ENCODE measurements around the gene OR4K2.
"Not testable (repeated sequence)": the region's sequence is repeated elsewhere in the genome, so short reads cannot be mapped to it uniquely, and the experiment has no call there.

OR4K2 gene, protein sequence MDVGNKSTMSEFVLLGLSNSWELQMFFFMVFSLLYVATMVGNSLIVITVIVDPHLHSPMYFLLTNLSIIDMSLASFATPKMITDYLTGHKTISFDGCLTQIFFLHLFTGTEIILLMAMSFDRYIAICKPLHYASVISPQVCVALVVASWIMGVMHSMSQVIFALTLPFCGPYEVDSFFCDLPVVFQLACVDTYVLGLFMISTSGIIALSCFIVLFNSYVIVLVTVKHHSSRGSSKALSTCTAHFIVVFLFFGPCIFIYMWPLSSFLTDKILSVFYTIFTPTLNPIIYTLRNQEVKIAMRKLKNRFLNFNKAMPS

DNA sequence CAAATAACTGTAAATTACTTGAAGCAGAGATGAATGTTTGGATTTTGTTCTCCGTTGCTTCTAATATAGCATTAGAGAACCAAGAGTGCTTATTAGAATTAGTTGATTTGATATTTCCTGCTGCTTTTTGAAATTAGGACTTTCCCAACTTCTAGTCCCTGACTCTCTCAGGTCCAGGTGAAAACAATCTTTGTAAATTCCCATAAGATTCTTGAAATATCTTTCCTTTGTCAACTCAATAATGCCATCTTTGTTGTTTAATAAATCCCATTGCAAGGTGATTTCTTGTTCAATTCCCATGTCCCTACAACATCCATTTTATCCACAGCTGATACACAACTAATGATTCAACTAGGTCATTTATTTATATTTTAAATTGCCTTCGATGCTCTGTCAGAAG lies at the start of gene OR4K2:
Gene OR4K2 (plus strand): TSS at position 301 of the 400 bp plus-strand sequence. CDS start 1,126 bp downstream, outside the sequence.
- FAIRE-seq = no peak
- DNase-seq (ENCODE audit: insufficient read length, low spot score) = no peak
- TF ChIP-seq, protein P1, sequence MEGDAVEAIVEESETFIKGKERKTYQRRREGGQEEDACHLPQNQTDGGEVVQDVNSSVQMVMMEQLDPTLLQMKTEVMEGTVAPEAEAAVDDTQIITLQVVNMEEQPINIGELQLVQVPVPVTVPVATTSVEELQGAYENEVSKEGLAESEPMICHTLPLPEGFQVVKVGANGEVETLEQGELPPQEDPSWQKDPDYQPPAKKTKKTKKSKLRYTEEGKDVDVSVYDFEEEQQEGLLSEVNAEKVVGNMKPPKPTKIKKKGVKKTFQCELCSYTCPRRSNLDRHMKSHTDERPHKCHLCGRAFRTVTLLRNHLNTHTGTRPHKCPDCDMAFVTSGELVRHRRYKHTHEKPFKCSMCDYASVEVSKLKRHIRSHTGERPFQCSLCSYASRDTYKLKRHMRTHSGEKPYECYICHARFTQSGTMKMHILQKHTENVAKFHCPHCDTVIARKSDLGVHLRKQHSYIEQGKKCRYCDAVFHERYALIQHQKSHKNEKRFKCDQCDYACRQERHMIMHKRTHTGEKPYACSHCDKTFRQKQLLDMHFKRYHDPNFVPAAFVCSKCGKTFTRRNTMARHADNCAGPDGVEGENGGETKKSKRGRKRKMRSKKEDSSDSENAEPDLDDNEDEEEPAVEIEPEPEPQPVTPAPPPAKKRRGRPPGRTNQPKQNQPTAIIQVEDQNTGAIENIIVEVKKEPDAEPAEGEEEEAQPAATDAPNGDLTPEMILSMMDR (IDR thresholded peaks at IDR 0.05; ENCODE audit: insufficient read depth, missing control alignments) = no peak

DNA sequence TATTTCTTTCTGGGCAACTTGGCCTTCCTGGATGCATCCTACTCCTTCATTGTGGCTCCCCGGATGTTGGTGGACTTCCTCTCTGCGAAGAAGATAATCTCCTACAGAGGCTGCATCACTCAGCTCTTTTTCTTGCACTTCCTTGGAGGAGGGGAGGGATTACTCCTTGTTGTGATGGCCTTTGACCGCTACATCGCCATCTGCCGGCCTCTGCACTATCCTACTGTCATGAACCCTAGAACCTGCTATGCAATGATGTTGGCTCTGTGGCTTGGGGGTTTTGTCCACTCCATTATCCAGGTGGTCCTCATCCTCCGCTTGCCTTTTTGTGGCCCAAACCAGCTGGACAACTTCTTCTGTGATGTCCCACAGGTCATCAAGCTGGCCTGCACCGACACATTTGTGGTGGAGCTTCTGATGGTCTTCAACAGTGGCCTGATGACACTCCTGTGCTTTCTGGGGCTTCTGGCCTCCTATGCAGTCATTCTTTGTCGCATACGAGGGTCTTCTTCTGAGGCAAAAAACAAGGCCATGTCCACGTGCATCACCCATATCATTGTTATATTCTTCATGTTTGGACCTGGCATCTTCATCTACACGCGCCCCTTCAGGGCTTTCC lies 47.2 kb upstream of the OR4K2 start:
- not testable (repeated sequence) for DNase-seq (ENCODE audit: insufficient read length, low spot score); FAIRE-seq

DNA sequence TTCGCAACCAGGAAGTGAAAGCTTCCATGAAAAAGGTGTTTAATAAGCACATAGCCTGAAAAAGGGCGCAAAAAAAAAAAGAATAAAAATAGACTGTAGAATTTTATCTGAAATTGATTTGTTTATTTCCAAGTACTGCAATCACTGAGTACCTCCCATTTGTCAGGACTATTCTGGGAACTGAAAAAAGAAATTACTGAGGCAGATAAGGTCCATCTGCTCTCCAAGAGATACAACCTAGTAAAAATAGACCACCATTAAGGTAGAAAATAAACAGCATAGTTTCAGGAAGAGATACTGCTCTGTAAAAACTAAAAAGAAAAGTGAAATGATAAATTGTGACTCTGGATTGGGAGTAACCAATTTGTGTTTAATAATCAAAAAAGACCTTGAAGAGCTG lies 46.6 kb upstream of the OR4K2 start:
- TF ChIP-seq, protein P1 (IDR thresholded peaks at IDR 0.05; ENCODE audit: insufficient read depth, missing control alignments) = no peak
- no peak for FAIRE-seq
- DNase-seq (ENCODE audit: insufficient read length, low spot score) = no peak

DNA sequence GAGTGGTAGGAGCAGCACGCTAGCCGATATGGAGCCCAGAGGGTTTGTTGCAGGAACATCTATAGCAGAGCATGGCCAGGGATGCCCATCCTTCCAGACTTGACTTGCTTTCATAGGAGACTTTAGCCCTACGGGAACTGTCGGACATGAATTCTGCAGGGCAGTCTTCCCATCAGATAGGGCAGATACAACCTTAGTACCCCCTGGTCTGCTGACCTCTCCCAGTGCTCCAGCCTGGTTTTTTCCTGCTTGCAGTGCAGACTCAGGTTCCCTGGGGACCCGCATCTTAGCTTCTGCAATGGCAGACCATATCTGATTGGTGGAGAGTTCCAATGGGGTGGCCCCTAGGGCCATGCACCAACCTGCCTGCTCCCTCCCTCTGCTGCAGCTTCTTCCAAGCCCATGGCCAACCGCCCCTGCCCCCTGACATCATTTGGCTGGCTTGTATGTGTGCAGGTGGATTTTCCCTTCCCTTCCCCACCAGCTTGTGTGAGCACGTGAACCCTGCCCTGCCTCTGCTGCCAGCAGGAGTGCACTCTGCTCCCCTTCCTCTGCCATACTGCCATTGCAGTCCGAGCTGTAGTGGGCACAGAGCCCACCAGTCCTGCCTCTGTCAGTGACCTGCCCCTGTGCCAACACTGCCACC lies 40.6 kb upstream of the OR4K2 start:
- DNase-seq (ENCODE audit: insufficient read length, low spot score); FAIRE-seq: not testable (repeated sequence)

DNA sequence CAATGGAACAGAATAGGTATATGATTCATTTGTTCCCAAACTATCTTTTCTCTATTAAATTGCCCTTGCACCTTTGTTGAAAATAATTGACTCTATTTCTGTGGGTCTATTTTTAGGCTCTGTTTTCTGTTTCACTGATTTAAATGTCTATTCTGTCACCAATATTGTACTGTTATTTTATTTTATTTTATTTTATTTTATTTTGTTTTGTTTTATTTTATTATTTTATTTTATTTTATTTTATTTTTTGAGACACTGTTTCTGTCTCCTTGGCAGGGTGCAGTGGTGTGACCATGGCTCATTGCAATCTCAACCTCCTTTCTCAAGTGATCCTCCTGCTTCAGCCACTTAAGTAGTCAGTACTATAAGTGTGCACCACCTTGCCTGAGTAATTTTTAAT lies 36.5 kb upstream of the OR4K2 start:
- TF ChIP-seq, protein P1 (IDR thresholded peaks at IDR 0.05; ENCODE audit: insufficient read depth, missing control alignments) = no peak
- no peak for DNase-seq (ENCODE audit: insufficient read length, low spot score)
- FAIRE-seq = no peak

DNA sequence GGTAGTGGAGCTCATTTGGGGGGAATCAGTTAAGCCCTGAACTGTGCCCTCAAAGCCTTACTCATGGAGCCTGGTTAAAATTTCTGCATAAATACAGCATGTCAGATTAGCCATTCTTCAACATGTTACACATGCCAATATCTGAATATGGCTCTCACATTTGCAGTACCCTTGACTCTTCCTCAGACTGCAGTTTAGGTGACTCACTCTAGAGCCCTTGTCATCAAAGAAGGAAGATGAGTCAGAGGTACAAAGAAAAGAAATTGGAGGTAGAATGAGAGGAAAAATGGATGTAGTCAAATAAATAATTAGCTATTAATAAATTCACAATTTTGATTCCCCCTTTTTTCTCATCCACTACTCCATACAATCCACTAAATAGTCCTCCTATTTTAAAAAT lies 23.6 kb upstream of the OR4K2 start:
- DNase-seq (ENCODE audit: insufficient read length, low spot score) (no peak), FAIRE-seq (no peak)

DNA sequence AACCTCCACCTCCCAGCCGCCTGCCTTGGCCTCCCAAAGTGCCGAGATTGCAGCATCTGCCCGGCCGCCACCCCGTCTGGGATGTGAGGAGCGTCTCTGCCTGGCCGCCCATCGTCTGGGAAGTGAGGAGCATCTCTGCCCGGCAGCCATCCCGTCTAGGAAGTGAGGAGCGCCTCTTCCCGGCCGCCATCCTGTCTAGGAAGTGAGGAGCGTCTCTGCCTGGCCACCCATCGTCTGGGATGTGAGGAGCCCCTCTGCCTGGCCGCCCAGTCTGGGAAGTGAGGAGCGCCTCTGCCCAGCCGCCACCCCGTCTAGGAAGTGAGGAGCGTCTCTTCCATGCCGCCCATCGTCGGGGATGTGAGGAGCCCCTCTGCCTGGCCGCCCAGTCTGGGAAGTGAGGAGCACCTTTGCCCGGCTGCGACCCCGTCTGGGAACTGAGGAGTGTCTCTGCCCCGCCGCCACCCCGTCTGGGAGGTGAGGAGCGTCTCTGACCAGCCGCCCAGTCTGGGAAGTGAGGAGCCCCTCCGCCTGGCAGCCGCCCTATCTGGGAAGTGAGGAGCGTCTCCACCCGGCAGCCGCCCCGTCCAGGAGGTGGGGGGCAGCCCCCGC lies 8.8 kb upstream of the OR4K2 start:
- DNase-seq (ENCODE audit: insufficient read length, low spot score); FAIRE-seq: not testable (repeated sequence)

More for the DNA sequence above, 23.6 kb upstream of the OR4K2 start:
- TF ChIP-seq, protein P1 (IDR thresholded peaks at IDR 0.05; ENCODE audit: insufficient read depth, missing control alignments) = no peak

DNA sequence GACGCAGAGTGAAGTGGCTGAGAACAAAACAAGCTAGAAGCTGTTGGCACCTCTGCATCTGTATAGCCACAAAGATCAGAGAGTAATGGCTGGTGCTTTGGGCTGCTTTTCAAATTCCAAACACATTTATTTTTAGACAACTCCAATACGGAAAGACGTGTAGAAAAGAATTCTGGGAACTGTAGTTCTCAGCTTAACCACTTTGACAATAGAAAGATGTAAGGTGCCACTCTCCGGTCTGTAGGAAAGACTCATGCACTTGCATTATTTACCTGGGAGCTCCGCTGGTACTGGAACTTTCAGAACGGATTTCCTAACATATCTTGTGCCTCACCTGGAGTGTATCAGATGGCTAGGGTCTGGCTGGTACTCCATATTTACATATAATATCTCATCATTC lies 1.8 kb upstream of the OR4K2 start:
- TF ChIP-seq, protein P1 (IDR thresholded peaks at IDR 0.05; ENCODE audit: insufficient read depth, missing control alignments) = no peak
- DNase-seq (ENCODE audit: insufficient read length, low spot score) = no peak
- no peak for FAIRE-seq
